ENCODE results near the gene SCML2.

GRCh38 chrX:18353931-18354368 lies 538 bp downstream of the SCML2 start:
- TF ChIP-seq CTCF (IDR thresholded peaks at IDR 0.05) = no peak
- no peak for TF ChIP-seq POLR2A (IDR thresholded peaks at IDR 0.05)

Data from body of pancreas (tissue), 4 donors.